ENCODE data around the gene CUL2.

- TF ChIP-seq CTCF (IDR thresholded peaks at IDR 0.05; ENCODE audit: poor library complexity), result no peak
- TF ChIP-seq EZH2 (IDR thresholded peaks at IDR 0.05; ENCODE audit: borderline replicate concordance), result no peak
These were observed 39.6 kb downstream of the CUL2 start for GRCh38 chr10:35050568-35050967.

All from hepatocyte (in vitro differentiated cells).